T-helper 2 cell (primary cell): ENCODE results near the gene DNMT3B.
"Not testable (repeated sequence)": the region's sequence is repeated elsewhere in the genome, so short reads cannot be mapped to it uniquely, and the experiment has no call there.

Source experiments
- DNase-seq, 5 experiments: peaks; one replicate each; pipeline versions ENCODE4 v3.0.0 to v3.0.0-alpha.2; 2012 to 2022

The DNMT3B gene

DNA sequence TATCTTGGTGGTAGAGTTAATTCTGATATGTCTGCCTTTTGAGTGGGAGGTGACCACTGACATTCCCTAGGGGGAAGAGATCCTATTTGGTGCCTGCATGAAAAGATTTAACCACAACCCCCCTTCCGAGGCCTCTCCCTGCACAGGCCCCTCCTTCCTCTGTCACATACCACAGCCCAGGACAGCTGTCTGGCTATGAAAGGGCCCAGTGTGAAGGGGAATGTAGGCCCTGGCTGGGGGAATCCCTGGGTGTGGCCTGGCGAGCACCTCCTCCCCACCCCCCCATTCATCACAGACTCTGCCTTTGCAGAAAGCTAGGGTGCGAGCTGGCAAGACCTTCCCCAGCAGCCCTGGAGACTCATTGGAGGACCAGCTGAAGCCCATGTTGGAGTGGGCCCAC is 30.1 kb downstream of the DNMT3B start:
- DNase-seq, result peak in 1 of 5 experiments; percentile 16

DNA sequence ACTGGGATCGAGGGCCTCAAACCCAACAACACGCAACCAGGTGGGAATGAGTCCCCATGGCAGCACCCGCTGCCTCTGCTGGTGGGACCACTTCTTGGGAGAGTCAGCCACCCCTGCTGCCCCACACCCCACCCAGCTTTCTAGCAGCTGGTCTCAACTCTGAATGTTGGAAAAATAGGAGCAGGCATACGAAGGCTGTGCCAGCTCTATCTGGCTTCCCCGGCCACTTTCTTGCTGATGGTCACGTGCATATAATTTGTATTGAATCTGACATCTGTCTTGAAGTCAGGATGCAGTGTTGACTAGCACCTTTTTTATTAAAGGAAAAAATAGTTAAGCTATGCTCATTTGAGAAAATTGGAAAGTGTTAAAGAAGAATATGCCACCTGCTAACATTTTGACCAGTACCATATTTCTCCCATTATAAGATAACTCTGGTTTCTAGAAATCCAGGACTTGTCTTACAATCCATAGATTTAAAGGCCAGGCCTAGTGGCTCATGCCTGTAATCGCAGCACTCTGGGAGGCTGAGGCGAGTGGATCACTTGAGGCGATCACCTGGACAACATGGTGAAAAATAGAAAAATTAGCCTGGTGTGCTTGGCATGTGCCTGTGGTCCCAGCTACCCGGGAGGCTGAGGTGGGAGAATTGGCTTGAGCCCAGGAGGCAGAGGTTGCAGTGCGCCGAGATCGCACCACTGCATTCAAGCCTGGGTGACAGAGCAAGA is 30.7 kb downstream of the DNMT3B start:
- DNase-seq, result no peak

DNA sequence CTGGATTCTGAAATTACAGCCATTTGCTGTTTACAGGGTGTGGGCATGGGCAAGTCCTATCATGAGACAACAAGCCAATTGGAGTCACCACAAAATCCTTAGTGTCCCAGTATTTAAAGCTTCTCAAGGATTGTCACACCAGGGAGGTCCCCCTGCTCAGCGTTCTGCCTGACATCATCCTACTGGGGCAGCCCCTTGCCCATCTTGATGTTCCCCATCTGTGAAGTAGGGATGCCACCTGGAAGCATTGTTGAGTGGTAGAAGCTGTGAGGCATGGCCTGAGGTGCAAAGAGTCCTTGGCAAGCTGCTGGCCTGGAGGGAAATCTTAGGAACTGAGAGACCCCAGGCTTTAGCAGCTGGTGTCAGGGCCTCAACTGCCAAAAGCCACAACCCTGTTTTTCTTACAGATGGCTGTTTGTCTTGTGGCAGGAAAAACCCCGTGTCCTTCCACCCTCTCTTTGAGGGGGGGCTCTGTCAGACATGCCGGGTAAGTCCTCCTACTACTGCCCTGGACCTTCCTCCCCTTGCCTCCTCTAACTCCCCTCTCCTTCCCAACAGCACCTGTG is 34.3 kb downstream of the DNMT3B start:
- no peak for DNase-seq

DNA sequence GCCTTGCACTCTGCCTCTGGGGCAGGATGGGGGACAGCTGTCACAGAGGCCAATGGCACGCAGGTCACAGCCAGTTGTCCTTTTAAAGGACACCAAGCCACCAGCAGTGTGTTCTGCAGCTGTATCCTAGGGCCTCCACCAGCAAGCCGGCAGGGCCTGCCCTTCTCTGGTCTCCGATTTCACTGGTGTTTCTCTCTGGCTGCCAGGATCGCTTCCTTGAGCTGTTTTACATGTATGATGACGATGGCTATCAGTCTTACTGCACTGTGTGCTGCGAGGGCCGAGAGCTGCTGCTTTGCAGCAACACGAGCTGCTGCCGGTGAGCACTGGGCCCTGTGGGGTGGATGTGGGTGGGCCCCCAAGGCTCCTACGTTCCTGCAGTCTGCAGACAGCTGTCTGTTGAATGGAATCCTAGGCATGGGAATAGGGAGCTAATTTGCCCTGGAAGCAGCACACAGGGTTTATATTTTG is 34.8 kb downstream of the DNMT3B start:
- no peak for DNase-seq

DNA sequence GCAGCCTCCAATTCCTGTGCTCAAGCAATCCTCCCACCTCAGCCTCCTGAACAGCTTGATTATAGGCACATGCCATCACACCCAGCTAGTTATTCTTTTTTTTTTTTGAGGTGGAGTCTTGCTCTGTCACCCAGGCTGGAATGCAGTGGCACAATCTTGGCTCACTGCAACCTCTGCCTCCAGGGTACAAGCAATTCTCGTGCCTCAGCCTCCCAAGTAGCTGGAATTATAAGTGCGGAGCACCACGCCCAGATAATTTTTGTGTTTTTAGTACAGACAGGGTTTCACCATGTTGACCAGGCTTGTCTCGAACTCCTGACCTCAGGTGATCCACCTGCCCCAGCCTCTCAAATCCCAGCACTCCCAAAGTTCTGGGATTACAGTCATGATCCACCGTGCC is 35.4 kb downstream of the DNMT3B start:
- not testable (repeated sequence) for DNase-seq

DNA sequence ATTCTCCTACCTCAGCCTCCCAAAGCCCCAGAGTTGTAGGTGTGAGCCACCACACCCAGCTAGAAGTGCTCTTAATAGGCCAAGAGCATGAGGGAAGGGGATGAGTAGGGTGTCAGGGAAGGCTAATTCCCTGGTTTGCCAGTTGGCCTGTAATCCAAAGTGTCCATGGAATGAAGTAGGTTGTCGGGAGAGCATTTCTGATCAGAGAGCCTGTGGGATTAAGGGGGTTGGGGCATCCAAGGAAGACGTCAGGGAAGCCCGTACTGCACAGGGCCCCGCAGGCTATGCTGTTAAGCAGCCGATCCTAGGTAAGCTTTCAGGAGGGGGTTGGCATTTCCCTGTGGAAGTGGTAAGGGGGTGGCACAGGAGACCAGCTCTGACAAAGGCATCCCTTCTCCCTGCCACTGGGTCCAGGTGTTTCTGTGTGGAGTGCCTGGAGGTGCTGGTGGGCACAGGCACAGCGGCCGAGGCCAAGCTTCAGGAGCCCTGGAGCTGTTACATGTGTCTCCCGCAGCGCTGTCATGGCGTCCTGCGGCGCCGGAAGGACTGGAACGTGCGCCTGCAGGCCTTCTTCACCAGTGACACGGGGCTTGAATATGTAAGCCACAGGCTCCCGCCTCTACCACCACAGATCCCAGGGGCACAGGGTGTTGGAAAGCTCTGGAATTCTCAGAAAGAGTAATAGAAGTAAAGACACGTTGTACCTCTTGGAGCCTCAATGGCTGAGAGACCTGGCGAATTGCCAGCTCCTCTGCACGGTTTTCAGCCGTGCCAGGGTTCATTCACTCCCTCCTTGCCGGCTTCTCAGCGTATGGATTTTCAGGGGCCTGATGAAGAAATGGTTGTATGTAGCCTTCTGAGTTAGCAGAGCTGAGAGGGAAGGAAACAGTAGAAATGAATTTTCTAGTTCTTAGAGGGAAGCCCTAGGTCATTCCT is 36.1 kb downstream of the DNMT3B start:
- no peak for DNase-seq

DNA sequence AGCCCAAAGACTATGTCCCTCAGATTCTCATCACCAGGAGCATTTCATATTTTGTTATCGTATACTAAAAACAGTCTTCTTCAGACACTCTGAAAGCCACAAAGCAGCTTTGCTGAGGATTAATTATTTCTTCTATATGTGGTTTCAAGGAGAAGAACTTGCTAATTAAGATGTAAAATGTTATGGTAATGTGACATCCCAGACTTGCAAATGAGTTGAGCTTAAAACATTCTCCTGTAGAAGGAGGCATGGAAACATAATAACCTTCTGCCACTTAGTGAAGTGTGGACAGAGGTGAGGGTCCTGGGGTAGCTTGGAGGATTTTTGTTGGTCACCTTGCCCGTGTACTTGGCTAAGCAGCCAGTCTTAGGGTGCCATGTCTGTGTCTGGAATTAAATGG is 40.9 kb downstream of the DNMT3B start:
- no peak for DNase-seq

DNA sequence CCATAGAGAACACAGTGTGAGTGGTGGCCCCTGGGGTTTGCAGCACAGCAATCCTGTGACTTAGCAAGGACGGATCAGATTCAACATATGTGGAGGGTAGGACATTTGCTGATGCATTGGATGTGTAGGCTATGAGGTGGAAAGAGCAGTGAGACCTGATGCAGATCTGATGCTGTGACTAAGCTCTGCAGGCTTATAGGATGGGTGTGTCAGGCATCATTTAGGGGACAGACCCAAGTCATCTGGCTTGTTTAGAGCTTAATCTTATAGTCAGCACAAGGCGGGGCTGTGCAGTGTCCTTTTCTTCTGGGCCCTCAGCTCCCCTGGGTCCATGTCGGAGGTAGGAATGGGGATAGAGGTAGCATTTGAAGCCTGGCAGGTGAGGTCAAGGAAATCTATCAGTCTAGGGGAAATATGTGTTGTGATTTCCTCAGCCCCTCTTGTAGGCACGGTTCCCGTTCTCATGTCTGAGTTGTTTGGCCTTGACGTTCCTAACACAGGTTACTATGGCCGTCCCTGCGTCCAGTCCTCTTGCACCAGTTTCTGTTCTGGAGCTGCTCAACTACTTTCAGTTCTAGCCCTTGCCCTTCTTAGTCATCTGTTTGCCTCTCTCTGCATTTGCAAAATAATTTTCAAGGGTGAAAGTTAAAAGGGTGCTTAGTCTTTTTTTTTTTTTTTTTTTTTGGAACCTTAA is 42.0 kb downstream of the DNMT3B start:
- DNase-seq, result no peak

DNA sequence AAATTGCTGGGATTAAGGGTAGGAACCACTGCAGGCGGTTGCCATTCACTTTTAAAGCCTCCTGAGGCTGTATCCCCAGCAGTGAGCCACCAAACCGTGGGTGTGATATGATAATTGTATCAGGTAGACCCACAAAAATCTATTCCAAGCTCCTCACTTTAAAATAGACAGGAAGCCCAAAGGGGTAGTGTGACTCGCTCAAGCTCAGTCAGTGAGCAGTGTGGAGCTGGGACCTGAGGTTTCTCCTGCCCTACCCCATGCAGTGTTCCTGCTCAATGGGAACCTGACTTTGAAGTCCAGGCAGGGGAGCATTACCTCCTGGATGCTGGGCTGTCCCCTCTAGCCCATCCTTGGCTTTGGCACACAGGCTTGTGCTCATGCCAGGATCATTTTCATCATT is 42.6 kb downstream of the DNMT3B start:
- DNase-seq, result no peak

DNA sequence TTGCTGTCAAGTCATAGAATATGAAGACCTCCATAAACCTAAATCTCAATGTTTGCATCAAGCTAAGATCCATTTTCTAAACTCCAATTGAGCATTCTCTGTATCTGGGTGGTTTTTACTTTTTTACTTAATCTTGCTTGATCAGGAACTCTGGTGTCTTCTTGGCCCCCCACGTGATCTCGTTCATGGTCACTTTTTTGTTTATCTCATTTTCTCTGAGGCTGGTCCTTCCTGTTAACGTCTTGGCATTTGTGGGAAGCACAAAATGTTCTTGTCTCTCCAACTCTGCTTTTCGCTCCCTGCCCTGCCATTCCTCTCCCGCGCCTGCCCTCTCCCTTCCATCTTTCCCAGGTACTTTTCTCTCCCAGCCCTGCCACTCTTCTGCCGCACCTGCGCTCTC is 43.5 kb downstream of the DNMT3B start:
- no peak for DNase-seq

DNA sequence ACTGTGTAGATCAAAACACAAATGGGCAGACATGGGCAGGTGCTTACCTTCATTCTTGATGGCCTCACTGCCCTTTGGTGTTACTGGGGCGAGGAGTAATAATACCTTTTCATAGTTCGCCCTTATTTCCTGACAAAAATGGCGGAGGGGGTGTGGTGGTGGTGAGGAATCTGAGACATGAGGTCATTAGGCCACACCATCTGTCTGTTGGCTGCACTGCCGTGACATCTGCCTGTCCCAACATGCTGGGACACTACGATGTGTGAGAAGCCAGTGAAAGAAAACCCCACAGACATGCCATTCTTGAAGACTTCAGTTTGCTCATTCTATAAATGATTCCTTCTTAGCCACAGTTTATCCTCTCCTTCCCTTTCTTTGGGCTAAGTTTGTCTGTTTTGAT is 44.2 kb downstream of the DNMT3B start:
- DNase-seq, result no peak

DNA sequence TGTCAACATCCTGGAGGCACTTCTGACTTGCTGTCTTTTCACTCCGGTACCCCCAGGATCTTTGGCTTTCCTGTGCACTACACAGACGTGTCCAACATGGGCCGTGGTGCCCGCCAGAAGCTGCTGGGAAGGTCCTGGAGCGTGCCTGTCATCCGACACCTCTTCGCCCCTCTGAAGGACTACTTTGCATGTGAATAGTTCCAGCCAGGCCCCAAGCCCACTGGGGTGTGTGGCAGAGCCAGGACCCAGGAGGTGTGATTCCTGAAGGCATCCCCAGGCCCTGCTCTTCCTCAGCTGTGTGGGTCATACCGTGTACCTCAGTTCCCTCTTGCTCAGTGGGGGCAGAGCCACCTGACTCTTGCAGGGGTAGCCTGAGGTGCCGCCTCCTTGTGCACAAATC is 45.5 kb downstream of the DNMT3B start:
- no peak for DNase-seq

DNA sequence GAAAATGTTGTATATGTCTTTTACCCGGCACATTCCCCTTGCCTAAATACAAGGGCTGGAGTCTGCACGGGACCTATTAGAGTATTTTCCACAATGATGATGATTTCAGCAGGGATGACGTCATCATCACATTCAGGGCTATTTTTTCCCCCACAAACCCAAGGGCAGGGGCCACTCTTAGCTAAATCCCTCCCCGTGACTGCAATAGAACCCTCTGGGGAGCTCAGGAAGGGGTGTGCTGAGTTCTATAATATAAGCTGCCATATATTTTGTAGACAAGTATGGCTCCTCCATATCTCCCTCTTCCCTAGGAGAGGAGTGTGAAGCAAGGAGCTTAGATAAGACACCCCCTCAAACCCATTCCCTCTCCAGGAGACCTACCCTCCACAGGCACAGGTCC is 46.3 kb downstream of the DNMT3B start:
- DNase-seq, result no peak

DNA sequence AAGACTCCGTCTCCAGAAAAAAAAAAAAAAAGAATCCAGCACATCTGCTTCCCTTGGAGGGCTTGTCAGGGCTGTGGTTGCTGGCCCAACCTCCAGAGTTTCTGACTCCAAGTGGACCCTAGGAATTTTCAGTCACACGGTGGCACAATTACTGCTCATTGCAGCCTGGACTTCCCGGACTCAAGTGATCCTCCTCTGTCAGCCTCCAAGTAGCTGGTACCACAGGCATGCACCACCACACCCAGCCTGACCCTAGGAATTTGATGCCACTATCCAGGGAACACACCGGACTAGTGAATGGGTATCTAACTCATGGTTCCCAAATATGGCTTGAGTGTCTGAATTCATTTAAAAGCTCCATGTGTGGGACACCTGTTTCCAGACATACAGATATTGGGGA is 47.7 kb downstream of the DNMT3B start:
- no peak for DNase-seq

DNA sequence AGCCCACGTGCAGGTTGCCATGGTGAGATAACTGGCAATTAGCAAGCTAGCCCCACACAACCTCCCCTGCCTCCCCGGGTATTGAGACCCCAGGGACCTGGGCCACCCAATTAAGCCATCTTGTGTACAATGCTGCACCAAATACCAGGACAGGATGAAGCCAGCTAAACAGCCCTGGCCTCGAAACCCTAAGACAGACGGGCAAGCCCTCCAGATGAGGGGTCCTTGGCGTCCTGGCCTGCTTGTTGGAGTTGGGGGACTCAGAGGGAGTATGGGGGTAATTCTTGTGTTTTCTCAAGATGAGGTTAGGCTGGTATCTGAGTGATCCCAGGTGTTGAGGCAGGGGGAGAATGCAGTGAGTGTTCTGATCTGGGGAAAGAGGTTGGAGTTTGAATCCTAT is 48.8 kb downstream of the DNMT3B start:
- DNase-seq, result no peak

DNA sequence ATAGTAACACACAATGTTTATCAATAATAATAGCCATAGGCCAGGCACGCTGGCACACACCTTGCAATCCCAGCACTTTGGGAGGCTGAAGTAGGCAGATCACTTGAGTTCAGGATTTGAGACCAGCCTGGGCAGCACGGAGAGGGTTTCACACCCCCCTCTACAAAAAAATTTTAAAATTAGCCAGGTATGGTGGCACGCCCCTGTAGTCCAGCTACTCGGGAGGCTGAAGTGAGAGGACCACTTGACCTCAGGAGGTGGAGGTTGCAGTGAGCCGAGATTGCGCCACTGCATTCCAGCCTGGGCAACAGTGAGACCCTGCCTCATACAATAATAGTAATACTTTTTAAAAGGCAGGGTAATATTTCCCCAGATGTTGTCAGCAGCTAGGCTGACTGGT is 49.7 kb downstream of the DNMT3B start:
- no peak for DNase-seq

DNA sequence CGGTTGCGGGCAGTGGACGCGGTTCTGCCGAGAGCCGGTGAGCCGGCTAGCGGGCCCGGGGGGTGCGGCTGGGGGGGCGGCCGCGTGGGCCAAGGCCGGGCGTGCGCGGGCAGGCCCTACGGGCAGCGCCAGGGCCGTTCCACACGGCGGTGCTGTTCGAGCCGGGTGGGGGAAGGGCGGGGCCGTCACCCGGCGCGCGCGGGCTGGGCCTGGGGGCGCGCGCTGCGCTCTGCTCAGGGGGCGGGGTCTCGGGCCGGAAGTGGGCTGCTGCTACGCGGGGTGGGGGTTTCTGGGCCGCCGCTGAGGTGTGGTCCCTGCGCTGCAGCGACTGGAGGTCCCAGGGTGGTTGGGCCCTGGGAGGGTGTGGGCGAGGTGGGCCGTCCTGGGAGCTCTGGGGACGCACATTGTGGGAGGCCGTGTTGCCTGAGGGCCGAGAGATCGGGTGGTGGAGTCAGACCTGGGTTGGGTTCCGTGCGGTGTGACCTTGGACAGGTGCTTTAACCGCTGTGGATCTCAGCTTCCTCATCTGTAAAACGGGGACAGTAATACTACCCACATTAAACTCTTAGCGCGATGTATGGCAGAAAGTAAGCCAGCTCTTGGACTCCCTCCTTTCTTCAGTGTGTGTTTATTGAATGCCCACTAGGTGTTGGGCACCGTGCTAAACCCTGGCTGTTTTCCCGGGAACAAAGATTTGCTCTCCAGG is 58.0 kb downstream of the DNMT3B start:
- peak in 4 of 5 experiments; percentile 57 to 91 (median 82) for DNase-seq

DNA sequence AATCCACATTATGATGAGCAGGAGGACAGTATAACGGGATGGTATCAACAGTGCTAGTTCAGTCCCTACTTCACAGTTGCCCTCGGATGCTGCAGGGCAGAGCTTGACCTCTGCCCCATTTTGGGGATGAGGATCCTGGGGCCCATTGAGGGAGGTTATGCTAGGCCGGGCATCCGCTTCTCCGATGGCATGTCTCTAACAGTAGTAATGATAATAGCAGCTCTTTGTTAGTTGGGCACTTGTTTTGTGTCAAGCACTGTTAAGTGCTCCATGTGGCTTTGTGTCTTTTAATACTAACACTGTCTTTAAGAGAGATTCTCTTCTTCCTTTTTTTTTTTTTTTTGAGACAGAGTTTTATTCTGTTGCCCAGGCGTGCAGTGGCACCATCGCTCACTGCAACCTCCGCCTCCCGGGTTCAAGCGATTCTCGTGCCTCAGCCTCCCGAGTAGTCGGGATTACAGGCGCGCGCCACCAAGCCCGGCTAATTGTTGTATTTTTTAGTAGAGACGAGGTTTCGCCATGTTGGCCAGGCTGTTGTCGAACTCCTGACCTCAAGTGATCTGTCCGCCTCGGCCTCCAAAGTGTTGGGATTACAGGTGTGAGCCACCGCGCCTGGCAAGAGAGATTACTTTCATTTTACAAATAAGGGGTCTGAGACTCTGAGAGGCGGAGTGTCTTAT is 58.7 kb downstream of the DNMT3B start:
- peak in 1 of 5 experiments; percentile 37 for DNase-seq

DNA sequence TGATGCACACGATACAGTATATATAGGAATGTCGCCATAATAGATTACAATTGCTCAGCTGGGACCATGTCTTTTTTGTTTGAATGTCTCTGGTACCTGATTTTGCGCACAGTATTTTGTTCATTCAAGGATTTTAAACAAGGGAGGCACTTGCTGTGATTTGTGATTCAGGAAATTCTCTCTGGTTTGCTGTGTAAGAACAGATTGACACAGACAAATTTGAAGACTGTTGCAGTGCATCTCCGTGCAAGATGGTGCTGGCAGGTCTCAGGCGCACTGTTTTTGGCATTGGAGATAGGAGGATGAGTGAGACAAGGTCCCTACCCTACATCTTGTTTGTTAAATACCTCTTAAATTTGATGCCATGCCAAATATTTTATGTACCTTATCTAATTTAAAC is 60.0 kb downstream of the DNMT3B start:
- DNase-seq, result no peak

DNA sequence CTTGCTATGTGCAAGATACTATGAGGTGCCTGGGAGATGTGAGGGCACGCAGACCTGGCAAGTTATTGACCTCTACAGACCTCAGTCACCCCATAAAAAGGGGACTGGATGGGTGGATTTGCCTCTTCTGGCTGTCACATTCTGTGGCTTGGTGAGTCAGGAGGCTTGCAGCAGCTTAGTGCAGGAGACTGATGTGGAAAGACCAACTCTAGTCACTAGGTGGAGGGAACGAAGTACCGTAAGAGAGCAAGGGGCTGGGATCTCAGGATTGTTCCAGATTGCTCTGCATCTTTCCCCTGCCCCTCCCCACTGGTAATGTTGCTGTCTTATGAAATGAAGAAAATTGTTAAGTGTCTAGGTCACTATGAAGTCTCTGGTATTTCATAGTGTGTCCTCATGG is 60.9 kb downstream of the DNMT3B start:
- DNase-seq, result no peak

DNA sequence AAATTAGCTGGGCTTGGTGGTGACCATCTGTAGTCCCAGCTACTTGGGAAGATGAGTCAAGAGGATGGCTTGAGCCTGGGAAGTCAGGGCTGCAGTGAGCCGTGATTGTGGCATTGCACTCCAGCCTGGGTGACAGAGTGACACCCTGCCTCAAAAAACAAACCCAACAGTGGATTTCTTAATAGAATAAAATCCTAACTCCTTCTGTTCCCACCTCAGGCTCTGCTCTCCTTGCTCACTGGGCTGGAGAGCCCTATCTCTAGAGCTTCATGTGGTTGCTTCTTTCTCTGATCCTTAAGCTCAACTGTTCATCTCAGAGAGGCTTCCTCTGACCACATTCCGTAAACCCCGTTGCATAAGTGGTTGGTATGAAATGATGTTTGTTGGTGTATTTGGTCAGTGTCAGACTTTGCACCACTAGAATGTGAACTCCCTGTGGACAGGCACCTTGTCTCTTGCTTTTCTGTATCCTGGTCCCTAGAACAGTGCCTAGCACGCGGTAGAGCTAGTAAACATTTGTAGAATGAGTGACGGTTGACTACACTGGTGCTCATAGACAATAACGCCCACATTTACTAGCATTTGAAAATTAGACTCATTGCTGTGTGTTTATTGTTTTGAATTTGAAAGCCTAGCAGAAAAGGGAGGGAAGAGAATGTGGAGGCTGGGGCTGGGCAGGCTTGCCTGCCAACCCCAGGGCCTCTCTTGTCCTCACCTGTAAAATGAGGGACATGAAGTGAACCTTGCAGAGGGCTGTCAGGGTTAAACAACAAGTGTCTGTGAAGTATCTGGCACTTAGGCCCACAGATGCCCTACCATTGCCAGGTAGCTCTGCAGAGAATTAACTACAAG is 61.8 kb downstream of the DNMT3B start:
- no peak for DNase-seq
